ENCODE results near the gene CFDP1. TPM values are rescaled to one million over a fixed set of nuclear protein-coding genes. Genes with fewer than 3 reads are reported as not detected.

Gene CFDP1
- total RNA-seq, 1 donor from 2014 or later: 71.6 TPM

DNA sequence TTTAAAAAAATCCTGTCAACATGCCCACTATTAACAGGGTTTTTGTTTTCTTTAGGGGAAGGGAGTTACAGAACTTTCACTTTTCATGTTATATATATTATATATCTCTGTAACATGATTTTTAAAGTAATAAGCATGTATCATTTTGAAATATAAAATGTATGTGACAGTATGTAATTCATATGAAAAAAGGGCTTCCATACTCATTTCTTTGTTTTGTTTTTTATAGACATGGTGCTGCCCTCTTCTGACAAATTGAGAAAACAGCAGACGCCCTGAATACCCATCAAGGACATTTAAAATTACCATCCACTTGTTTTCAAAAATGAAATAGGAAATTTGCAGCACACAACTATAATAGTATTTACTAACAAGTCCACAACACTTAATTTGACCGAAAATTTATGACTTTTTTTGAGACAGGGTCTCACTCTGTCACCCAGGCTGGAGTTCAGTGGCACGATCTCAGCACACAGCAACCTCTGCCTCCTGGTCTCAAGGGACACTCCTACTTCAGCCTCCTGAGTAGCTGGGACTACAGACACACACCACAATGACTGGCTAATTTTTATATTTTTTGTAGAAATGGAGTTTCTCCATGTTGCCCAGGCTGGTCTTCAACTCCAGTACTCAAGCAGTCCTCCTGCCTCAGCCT, 30.4 kb downstream of the CFDP1 start:
- DNase-seq: peak; percentile 80

DNA sequence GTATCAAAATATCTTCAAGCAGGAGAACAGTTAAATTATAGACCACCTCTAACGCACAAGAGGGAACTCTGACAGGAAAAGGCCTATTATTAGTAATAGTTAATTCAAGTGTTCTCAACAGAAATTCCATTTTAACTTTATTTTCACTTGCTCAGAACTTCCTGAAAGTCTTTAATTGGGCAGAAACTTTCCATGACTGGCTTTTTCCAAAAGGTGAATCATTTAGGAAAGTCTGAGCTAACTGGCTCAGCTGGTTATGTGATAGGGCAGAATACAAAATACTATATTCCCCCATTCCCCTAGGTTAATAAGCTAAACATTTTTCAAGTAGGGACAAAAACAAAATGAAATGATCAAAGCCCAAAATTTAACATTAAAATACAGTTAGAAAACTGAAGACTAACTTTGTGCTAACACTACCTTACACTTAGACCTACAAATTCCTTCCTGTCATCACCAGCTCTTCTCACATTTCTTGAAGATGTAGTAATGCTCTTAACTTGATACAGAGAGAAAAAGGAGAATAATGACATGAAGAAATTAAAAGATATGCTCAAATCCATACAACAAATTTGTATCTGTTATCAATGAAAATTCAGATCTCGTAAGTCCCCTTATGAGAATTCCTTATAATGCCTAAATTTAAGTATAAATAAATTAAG, 31.0 kb downstream of the CFDP1 start:
- DNase-seq: peak; percentile 93

DNA sequence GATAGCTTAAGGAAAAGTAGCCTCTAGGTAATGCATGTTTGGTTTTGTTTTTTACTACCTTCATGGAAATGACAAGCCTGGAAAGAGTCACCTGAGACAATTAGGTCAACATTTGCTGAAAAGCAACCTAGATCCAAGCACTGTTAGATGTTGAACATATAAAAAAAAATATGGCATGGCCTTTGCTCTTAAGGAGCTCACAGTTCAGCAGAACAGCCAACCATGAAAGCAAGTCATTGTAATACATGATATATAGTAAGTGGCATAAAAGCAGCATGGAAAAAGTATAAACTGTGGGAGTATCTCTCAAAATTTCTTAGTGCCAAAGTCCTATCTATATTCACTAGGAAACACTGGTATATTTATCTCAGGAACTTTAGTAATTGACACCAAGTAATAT, 31.6 kb downstream of the CFDP1 start:
- DNase-seq: no peak

DNA sequence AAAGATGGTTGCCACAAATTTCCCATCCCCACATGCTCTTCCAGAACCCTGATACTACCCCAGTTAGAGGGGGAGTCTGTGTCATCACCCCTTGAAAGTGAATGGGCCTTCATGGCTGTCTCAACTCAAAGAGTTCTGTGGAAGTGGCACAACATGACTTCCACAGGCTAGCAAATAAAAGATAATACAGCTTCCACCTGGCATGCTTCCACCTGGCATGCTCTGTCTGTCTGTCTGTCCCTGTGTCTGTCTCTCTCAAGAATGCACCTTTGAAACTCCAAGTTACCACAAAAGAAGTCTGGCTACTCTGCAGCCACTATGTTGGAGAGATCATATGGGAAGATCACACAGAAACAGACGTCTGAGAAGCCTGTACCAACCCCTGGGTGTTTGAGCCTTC, 35.0 kb downstream of the CFDP1 start:
- DNase-seq: no peak

DNA sequence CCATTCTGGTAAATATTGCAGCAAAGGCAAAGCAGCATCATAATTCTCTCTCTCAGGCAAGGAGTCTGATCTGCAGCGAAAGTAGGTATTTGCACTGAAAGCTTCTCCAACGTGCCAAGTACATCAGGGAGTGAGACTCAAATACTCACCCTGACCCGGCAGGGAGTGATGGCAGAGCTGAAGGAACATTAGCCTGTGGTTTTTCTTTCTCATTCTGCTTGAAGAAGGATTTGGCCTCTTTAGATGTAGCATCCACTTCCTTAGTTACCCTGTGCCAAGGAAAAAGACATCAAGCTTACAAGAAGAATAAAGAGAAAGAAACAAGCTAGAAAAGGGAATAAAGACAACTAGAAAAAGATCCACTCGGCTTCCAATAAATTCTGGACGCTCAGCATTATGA, 38.4 kb downstream of the CFDP1 start:
- DNase-seq: no peak

DNA sequence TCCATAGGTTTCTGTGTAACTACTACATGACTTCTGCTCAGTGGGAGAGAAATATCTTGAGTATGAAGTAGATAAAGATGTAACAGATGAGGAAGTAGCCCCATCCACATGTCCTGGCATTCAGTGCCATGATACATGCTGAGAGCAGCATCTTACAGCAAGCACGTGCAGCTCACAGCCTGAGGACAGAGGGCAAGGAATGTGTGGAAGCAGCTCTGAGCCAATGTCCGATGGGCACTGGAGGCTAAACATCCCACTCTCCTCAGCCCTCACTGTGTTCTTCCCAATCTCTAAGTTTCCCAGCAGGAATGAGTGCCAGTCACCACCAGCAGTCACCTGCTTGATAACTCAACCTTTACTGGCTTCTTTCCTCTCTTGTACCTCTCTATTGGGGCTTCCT, 40.4 kb downstream of the CFDP1 start:
- no peak for DNase-seq

DNA sequence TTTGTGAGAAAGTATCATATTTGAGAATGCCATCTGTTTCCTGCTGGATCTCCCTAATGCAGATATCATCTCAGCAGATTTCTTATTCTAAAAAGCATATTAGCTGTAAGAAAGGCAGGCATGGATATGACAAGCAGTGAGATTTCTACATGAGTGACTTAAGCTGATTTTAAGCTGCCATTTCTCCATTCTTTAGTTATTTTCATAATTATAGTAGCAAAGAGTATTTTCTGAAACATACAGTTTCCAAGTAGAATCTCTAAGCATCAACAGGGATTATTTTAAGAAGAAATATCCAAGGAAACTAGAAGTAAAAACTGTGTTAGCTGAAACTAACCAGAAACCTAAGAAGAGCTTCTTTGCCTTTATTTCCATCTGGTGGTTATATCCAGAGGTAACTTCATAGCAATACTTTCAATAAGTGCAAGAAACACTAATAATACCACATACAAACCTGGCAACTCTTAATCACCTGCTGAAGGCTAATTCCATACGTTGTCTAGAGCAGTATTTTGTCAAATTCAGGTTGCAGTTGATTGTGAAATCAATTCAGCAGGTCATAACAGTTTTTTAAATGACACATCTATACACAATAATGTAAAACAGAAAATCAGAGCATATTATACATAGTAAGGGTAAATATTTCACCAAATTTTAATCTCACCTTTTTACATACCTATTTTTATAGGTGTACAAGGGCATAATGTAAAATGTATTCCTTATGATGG, 42.2 kb downstream of the CFDP1 start:
- no peak for DNase-seq

DNA sequence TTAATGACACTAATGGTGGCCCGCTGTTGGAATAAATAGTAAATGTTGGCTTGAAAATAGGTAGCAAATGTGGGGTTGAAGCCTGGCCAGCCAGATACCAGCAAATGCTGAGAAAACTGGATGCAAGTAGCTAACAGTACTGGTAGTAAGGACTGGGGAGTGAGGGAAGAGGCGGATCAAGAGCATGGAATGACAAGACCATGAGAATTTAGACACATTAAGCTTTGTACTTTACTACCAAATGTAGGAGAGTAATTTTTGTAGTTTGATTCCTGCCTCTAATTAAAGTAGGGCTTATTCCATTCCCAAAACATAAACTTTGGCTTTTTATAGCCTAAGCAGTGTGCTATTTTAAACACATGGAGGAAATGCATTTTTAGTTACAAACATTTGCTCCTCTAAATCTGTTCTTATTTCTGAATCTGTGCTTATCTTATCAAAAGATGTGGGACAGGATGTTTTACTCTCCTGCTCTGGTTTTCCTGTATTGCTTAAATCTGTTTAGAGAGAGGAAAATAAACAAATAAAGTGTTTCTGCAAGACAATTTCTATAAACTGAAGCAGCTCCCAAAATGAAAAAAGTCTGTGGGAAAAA, 44.1 kb downstream of the CFDP1 start:
- DNase-seq: no peak

DNA sequence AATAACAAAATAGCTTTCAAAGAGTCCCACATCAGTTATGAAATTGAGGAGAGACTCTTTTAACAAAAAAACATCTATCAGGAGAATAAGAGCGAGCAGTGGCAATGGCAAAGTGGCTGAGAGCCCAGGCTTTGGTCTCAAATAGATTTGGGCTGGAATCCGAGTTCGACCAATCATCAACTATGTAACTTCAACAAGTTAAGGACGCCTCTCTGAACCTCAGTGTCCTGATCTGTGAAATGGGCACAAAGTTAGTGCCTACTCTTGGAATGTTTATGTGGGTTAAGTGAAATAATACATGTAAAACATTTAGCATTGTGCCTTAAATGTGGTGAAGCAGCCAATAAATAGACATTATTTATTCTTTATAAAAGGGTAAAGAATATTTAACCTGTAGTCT, 45.4 kb downstream of the CFDP1 start:
- no peak for DNase-seq

DNA sequence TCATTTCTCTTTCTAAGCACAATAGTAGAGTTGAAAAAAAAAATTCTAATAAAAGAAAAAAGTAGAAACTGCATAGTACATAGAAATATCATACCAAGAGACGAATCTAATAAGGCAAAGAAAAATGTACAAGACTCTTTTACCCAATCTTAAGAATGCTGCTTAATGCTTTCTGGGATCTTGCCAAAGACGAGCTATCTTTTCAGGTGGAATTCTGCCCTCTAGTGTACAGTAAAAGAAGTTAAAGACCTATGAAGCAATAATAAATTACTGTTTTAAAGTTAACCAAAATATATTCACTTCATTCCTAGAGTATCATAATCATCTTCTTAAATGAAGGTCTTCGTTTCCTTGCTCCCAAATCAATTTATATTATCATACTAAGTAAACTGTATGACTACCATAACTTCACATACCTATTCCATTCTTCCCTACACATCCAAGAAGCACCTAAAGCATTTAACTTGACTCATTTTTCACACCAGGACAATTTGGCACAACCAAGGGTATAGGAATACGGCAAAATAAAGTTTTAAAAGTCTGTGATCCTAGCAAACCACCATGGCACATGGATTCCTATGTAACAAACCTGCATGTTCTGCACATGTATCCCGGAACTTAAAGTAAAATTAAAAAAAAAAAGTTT, 47.7 kb downstream of the CFDP1 start:
- peak; percentile 92 for DNase-seq

DNA sequence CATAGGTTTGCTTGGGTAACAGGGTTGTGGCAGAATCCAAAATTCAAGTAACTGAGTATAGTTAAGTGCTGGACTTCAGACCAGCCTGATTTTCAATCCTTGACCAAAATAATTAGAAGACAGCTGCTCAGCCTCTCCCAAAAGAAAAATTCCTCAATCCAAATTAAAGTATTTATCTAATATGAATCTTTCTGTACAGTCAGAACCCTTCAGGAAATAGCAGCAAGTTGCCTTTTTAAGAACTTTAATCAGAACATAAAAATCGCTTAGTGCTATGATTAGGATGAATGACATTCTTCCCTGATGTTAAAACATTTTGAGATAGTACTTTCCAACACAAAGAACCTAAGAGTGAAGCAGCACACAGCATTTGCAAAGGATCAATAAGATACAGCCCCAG, 50.2 kb downstream of the CFDP1 start:
- no peak for DNase-seq

DNA sequence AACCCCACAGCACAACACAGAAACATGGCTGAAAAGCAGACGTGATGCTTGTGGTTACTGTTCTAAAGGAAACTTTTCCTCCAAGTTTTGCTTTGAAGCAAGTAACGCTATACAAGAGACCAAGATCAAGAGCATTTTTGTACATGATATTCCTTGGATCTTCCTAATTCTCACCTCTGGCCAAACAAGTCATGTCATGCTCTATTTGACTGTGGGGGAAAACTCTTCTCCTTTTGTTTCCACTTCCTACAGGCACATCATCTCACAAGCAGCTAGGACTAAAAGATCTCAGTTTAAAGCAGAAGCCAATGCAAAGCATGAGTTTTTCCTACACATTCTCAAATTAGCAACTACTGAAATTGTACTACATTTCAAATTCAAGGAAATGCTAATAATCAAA, 50.7 kb downstream of the CFDP1 start:
- no peak for DNase-seq

DNA sequence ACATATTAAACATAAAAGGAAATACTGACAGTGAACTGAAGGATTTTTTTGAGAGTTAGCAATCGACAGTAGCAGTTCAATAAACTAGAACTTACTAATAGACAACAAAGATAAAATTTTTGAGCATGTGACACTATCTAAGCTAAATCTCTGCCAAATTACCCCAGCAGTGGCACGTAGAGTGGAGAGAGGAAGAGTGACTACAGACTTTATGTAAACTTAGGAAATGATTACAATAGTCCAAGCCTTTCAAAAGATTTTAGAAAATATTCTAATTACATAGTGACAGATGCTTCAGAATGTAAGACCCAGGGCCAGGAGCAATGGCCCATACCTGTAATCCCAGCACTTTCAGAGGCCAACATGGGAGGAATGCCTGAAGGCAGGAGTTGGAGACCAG, 52.4 kb downstream of the CFDP1 start:
- peak; percentile 87 for DNase-seq

DNA sequence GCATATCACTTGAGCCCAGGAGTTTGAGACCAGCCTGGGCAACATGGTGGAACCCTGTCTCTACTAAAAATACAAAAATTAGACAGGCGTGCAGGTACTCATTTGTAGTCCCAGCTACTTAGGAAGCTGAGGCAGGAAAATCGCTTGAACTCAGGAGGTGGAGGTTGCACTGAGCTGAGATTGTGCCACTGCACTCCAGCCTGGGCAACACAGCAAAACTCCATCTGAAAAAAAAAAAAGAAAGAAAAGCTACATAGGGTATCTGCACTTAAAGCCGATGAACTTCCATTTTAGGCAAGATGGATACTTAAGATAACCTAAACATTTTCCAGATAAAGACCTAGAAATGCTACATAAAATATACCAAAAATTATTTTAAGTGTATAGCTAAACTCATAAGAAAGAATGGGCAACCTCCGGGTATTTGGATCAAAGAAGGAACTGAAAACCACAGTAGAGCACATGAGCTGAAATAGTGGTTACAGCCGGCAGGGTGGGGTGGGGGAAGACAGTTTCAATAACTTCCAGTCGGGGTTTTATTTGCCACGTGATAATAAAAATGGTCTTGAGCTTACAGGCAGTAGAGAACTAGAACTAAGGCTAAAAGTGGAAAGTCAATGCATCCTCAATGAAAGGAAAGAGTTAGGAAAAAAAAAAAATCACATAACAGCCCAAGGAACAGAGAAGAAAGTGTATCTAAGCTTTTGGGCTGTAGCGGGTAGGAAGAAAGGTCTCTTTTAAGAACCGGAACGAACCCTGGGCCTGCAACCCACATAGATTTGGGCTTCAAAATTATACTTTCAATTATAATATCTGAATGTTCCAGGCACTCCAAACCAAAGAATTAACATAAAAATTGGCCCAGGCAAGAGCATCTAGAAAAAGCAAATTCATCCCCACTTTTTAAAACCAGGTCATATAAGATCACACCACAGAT, 53.1 kb downstream of the CFDP1 start:
- DNase-seq: no peak

DNA sequence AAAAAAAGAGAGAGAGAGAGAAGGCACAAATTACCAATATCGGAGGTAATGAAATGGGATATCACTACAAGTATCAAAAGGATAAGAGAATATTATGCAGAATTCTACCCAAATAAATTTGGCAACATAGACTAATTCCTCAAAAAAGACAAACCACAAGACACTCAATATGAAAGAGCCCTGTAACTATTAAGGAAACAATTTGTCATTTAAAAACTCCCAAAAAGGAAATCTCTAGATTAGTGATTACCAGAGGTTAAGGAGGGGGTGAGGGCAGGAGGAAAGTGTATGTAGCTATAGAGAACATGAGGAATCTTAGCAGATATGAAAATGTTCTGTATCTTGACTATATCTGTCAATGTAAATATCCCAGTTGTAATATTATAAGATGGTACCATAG, 54.0 kb downstream of the CFDP1 start:
- DNase-seq: no peak

DNA sequence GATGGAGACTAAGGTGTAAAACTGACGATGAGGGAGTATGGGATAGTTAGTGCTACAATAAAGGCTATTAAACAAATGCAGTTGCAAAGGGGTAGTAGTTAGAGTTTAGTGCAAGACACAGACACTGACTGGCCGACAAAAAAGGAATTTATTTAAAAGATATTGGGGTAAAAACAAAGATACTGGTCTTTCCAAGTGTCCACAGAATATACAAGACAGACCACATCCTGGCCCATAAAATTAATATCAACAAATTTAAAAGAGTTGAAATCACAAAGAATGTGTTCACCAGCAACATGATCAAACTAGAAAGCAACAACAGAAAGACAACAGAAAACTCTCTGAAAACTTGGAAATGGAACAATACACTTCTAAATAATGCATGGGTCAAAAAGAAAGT, 54.7 kb downstream of the CFDP1 start:
- no peak for DNase-seq

DNA sequence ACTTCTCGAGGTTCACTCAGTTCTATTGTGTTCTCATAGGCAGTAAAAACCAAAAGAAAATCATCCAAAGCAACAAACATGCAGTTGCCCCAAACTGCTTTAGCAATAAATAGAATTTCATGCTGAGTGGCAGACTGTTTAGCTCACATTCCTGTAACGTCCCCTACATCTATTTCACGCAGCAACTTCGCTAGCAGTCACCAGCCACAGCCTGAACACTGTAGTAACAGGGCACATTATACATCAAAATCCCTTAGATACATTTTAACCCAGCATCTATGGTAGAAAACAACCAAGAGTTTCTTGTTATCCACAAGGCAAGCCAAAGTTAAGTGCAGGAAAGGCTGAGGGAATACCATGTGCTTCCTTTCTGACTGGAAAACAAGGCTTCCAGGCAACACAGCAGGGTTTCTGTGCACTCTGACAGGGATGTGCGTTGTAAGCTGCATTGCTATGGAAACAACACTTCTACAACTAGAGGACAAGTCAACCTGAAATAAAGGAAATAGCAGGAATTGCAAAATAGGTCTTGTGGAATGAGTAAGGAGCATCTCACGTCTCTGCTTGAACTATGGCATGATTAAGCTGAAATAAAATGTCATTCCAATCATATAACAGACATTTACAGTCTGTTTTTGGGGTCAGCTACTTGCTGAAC, 55.4 kb downstream of the CFDP1 start:
- peak; percentile 98 for DNase-seq

DNA sequence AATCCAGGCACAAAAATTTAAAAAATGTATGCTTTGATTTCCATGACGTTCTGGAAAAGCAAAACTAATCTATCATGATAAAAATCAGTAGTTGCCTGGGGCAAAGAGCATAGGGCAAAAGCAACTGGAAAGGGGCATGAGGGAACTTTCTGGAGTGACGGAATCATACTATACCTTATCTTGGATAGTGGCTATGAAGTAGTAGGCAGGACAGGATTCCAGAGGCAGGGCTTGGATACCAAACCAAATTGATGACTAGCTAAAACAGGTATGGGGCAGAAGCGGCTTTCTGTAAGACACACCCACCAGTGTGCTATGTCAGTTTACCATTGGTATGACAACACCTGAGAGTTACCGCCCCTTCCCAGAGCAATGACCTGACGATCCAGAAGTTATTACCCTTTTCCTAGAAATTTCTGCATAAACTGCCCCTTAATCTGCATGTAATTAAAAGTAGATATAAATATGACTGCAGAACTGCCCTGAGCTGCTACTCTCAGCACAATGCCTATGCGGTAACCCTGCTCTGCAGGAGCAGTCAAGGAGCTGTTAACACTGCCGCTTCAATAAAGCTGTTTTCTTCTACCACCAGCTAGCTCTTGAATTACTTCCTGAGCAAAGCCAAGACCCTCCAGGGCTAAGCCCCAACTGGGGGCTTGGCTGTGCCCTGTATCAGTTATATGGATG, 56.7 kb downstream of the CFDP1 start:
- DNase-seq: no peak

DNA sequence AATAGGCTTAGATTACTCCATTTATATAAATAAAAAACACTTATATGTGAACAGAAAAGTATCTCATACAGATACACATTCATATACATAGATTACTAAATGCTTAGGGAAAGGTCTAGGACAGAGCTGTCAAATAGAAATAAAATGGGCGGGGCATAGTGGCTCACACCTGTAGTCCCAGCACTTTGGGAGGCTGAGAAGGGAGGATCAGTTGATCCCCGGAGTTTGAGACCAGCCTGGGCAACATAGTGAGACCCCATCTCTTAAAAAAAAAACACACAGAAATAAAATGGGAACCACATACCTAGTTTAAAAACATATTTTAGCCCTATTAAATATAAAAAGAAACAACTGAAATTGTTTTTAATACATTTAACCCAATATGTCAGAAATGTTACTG, 58.9 kb downstream of the CFDP1 start:
- no peak for DNase-seq

DNA sequence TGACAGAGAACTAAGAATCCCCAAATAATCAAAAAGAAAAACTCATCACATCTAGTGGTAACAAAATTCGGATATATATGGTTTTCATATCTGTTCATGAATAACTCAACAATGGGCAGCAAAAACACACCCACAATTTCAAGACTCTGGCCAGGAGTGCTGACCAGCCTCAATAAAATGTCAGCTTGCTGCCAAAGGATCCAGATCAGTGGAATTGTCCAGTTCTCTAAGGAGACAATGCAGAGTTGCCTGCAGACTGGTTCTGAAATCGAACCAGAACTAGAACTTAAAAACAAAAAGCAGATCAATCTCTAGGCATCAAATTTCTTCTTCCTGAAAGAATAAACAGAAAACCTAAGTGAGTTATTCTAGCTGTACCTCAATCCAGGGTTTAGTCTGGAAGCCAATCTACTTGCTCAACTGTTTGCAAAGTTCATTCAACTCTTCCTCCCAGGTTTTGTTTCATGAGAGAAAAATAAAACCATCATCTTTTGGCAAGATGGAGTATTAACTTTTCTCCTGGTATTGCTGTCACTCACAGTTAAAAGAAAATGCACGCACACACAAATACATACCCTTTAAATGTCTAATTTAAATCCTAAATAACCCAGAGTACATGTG, 61.0 kb downstream of the CFDP1 start:
- no peak for DNase-seq

Data from dermis blood vessel endothelial cell (primary cell).